Measurements from ENCODE around the gene SAMD14.

DNA sequence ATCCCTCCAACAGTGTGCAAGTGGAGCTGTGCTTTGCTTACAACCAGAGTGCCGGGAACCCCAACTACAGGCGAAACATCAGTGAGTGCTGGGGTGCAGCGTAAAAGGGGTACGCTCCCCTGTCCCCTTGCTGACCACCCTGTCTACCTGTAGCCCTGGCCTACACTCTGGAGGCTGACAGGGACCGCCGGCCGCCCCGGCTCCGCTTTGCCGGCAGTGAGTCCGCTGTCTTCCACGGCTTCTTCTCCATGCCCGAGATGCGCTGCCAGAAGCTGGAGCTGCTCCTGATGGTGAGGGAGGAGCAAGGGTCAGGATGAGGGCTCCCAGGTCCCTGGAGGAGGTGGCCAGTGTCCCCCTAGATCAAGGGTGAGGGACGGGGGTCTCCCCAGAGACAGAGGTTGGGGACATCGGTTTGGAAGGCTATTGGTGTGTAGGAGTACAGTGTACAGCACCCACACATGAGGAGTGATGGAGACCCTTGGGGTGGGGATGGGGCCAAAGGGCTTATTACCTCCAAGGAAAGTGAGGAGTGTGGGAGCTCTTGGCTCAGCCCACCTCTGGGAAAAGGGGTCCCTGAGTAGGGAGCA is 54.4 kb downstream of the SAMD14 start:
- no peak for TF ChIP-seq POLR2A (IDR thresholded peaks at IDR 0.05)
- TF ChIP-seq, protein P1, sequence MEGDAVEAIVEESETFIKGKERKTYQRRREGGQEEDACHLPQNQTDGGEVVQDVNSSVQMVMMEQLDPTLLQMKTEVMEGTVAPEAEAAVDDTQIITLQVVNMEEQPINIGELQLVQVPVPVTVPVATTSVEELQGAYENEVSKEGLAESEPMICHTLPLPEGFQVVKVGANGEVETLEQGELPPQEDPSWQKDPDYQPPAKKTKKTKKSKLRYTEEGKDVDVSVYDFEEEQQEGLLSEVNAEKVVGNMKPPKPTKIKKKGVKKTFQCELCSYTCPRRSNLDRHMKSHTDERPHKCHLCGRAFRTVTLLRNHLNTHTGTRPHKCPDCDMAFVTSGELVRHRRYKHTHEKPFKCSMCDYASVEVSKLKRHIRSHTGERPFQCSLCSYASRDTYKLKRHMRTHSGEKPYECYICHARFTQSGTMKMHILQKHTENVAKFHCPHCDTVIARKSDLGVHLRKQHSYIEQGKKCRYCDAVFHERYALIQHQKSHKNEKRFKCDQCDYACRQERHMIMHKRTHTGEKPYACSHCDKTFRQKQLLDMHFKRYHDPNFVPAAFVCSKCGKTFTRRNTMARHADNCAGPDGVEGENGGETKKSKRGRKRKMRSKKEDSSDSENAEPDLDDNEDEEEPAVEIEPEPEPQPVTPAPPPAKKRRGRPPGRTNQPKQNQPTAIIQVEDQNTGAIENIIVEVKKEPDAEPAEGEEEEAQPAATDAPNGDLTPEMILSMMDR (IDR thresholded peaks at IDR 0.05): no peak
